Neural crest cell (in vitro differentiated cells): ENCODE results near the gene SLC43A2. TPM values are rescaled to one million over a fixed set of nuclear protein-coding genes. Genes with fewer than 3 reads are reported as not detected.

ENCODE experiments used
- DNase-seq: peaks from one replicate; pipeline ENCODE4 v3.0.0; 2021; ENCODE audit warnings: low read depth, mixed read lengths, low spot score
- H3K27ac Mint-ChIP-seq: one replicate; pipeline ENCODE4 v1.8.0; 2021; ENCODE audit warnings: mild to moderate bottlenecking, mixed read lengths; ENCODE audit not compliant: unreplicated experiment
- H3K27me3 Mint-ChIP-seq: 2 replicates; pipeline ENCODE4 v1.8.0; 2021; ENCODE audit warnings: low read depth, mild to moderate bottlenecking, mixed read lengths
- H3K36me3 Mint-ChIP-seq: 2 replicates; pipeline ENCODE4 v1.8.0; 2021; ENCODE audit warnings: low read depth, mild to moderate bottlenecking, mixed read lengths
- H3K4me1 Mint-ChIP-seq: 2 replicates; pipeline ENCODE4 v1.8.0; 2021; ENCODE audit warnings: mixed read lengths
- H3K4me3 Mint-ChIP-seq: one replicate; pipeline ENCODE4 v1.8.0; 2021; ENCODE audit warnings: mild to moderate bottlenecking, mixed read lengths
- H3K9me3 Mint-ChIP-seq: 2 replicates; pipeline ENCODE4 v1.8.0; 2021; ENCODE audit warnings: mixed read lengths
- CTCF ChIP-seq: fragments of 200-600 bp; sonication (generic); conservative IDR thresholded peaks from 2 replicates; pipeline ENCODE4 v1.5.0; 2021; ENCODE audit warnings: antibody characterized with exemption, mild to moderate bottlenecking
- total RNA-seq: library from RNA; stranded (reverse); gene quantifications from 2 replicates; pipeline ENCODE4 v1.2.1, GENCODE V29; 2021

The SLC43A2 gene
- total RNA-seq, 1 donor from 2014 or later: 13.9 TPM

- Mint-ChIP-seq H3K36me3 (peaks cover 11% of the 10 kb centered on the region), H3K27me3 (peaks cover 18% of the 10 kb centered on the region), H3K9me3 (no peaks in the 10 kb centered on the region), H3K27ac (no peak overlapping the region), H3K4me1 (peaks cover 23% of the 10 kb centered on the region), H3K4me3 (peak overlapping the region; percentile 59)
- TF ChIP-seq CTCF: peak; percentile 84
- DNase-seq: peak; percentile 97
Observed at GRCh38 chr17:1648963-1649843, 20.6 kb upstream of the SLC43A2 start.

- no peaks in the 10 kb centered on the region for H3K9me3 Mint-ChIP-seq
- no peak for DNase-seq
- peaks cover 3% of the 10 kb centered on the region for H3K36me3 Mint-ChIP-seq
- peaks cover 27% of the 10 kb centered on the region for H3K4me1 Mint-ChIP-seq
- no peak overlapping the region for H3K27ac Mint-ChIP-seq
- no peak for TF ChIP-seq CTCF
- H3K4me3 Mint-ChIP-seq: peak overlapping the region; percentile 56
- peaks cover 22% of the 10 kb centered on the region for H3K27me3 Mint-ChIP-seq
Observed at GRCh38 chr17:1648173-1648962, 19.7 kb upstream of the SLC43A2 start.

- Mint-ChIP-seq H3K4me1 (peaks cover 27% of the 10 kb centered on the region), H3K9me3 (no peaks in the 10 kb centered on the region), H3K27ac (no peak overlapping the region), H3K36me3 (no peaks in the 10 kb centered on the region), H3K4me3 (peak overlapping the region; percentile 56), H3K27me3 (peaks cover 22% of the 10 kb centered on the region)
- DNase-seq: no peak
- no peak for TF ChIP-seq CTCF
Observed at GRCh38 chr17:1647802-1648171, 19.2 kb upstream of the SLC43A2 start.

GRCh38 chr17:1646199-1646875 is 17.7 kb upstream of the SLC43A2 start:
- Mint-ChIP-seq H3K4me3 (peak overlapping the region; percentile 64), H3K27ac (no peak overlapping the region), H3K9me3 (no peaks in the 10 kb centered on the region), H3K27me3 (peaks cover 30% of the 10 kb centered on the region), H3K36me3 (no peaks in the 10 kb centered on the region), H3K4me1 (peaks cover 28% of the 10 kb centered on the region)
- no peak for TF ChIP-seq CTCF
- no peak for DNase-seq
